ENCODE measurements around the gene ZFPM1. TPM values are rescaled to one million over a fixed set of nuclear protein-coding genes. Genes with fewer than 3 reads are reported as not detected.

ZFPM1 gene
- total and polyA plus RNA-seq, 2 of the 8 experiments (the other 6 are each of a cell fraction or from before 2014, with no cell fraction given) = 0.74 to 4.8 TPM

GRCh38 chr16:88502371-88502770, 49.3 kb downstream of the ZFPM1 start:
- Histone ChIP-seq H3K27me3 (replicated peaks in 1 of 4; ENCODE audit: control insufficient read depth in 3 of 4, extremely low read depth in 1 of 4, insufficient read depth in 3 of 4, low read length in 3 of 4) (no peaks in the 10 kb centered on the region), H2BK12ac (ENCODE audit: low read depth, low read length) (no peak overlapping the region), H3K14ac (ENCODE audit: insufficient read length) (no peak overlapping the region), H3K18ac (ENCODE audit: extremely low read depth, low read length) (no peak overlapping the region), H4K91ac (replicated peaks; ENCODE audit: insufficient read length, low read length) (no peak overlapping the region), H2AK5ac (ENCODE audit: low read depth, low read length) (no peak overlapping the region), H3K4me2 (ENCODE audit: insufficient read depth in 1 of 2, low read depth in 2 of 2, low read length in 2 of 2) (no peak overlapping the region), H3K4me3 (ENCODE audit: extremely low read depth in 1 of 4, insufficient read depth in 2 of 4, low read depth in 3 of 4, low read length in 4 of 4) (no peak overlapping the region), H3K79me2 (ENCODE audit: control insufficient read depth in 1 of 2, insufficient read depth in 2 of 2, low read length in 2 of 2) (no peaks in the 10 kb centered on the region), H2BK20ac (ENCODE audit: low read length) (no peak overlapping the region), H2BK15ac (ENCODE audit: low read length) (no peak overlapping the region), H4K5ac (ENCODE audit: insufficient read length, low read depth, low read length) (no peak overlapping the region), H3K23ac (ENCODE audit: insufficient read length) (no peak overlapping the region), H4K8ac (ENCODE audit: extremely low read depth, insufficient read depth, low read length) (no peak overlapping the region), H3K56ac (replicated peaks; ENCODE audit: insufficient read length, low read depth, low read length) (no peak overlapping the region), H3K36me3 (ENCODE audit: control insufficient read depth in 2 of 4, insufficient read depth in 4 of 4, low read length in 3 of 4) (no peaks in the 10 kb centered on the region), H3K27ac (ENCODE audit: low read depth, low read length) (no peak overlapping the region), H3K4ac (replicated peaks; ENCODE audit: insufficient read length, low read depth, low read length) (no peak overlapping the region), H3K23me2 (ENCODE audit: low read depth, low read length) (no peaks in the 10 kb centered on the region), H4K20me1 (replicated peaks in 1 of 2; ENCODE audit: control insufficient read depth in 1 of 2, insufficient read depth in 2 of 2, low read length in 2 of 2) (peaks cover 0 to 4% of the 10 kb centered on the region in 2 experiments), H2BK120ac (replicated peaks; ENCODE audit: low read depth, low read length) (no peak overlapping the region), H2BK5ac (ENCODE audit: low read depth, low read length) (no peak overlapping the region), H3K9ac (replicated peaks in 1 of 4; ENCODE audit: extremely low read depth in 1 of 4, low read depth in 3 of 4, low read length in 3 of 4) (no peak overlapping the region), H3K4me1 (replicated peaks in 1 of 4; ENCODE audit: control insufficient read depth in 3 of 4, insufficient read depth in 4 of 4, low read length in 3 of 4) (no peaks in the 10 kb centered on the region; a peak in 1 of 7 replicates), H2AFZ (ENCODE audit: low read length) (no peak overlapping the region), H3K9me3 (ENCODE audit: insufficient read depth in 2 of 2, low read depth in 1 of 2, low read length in 1 of 2) (no peaks in the 10 kb centered on the region), H3K79me1 (ENCODE audit: low read depth, low read length) (no peaks in the 10 kb centered on the region)
- CTCF ChIA-PET (ENCODE audit: partially characterized antibody) = interaction anchor here (1.1 kb wide), 1 partner anchor 53 kb away, joined by 3 read pairs; no protein-coding TSS in a partner anchor
- 90% methylated on average over 8 of the region's 15 CpGs; no CpG with 5 or more reads in 1 of the 2 experiments for WGBS, 2 experiments (ENCODE audit: extremely low coverage in 1 of 2, insufficient coverage in 1 of 2, insufficient read length in 1 of 2, insufficient replicate concordance in 2 of 2, low coverage in 1 of 2, low lambda C conversion rate in 2 of 2, missing lambda C conversion rate in 1 of 2)
- FAIRE-seq = no peak
- no peak for DNase-seq (ENCODE audit: low read depth in 1 of 2, low spot score in 2 of 2)
- POLR2A ChIA-PET (ENCODE audit: partially characterized antibody) = no interaction called here
- TF ChIP-seq MAFK (IDR thresholded peaks at IDR 0.05; ENCODE audit: low read depth, low read length) (no peak), JUN (IDR thresholded peaks at IDR 0.05; ENCODE audit: low read depth, low read length) (no peak), RNF2 (IDR thresholded peaks at IDR 0.05; ENCODE audit: borderline replicate concordance, low read depth, low read length, missing control alignments, poor library complexity, severe bottlenecking) (no peak), SAP30 (IDR thresholded peaks at IDR 0.05; ENCODE audit: insufficient read depth, insufficient replicate concordance, low read length) (no peak), EGR1 (IDR thresholded peaks at IDR 0.05; ENCODE audit: borderline replicate concordance, low read depth, low read length) (no peak), SIRT6 (IDR thresholded peaks at IDR 0.05; ENCODE audit: low read length) (no peak), ATF3 (IDR thresholded peaks at IDR 0.05; ENCODE audit: insufficient read depth, low read depth, low read length) (no peak), YY1 (IDR thresholded peaks at IDR 0.05; ENCODE audit: low read depth, low read length) (no peak), TEAD4 (IDR thresholded peaks at IDR 0.05; ENCODE audit: low read depth, low read length) (no peak), NRF1 (IDR thresholded peaks at IDR 0.05; ENCODE audit: low read depth, low read length) (no peak), CBX8 (IDR thresholded peaks at IDR 0.05; ENCODE audit: borderline replicate concordance, low read depth, low read length) (no peak), CEBPB (IDR thresholded peaks at IDR 0.05; ENCODE audit: low read depth, low read length) (no peak), HDAC2 (IDR thresholded peaks at IDR 0.05; ENCODE audit: borderline replicate concordance in 1 of 2, low read depth in 2 of 2, low read length in 2 of 2) (no peak)
